ENCODE results near the gene TNNI3K. TPM values are rescaled to one million over a fixed set of nuclear protein-coding genes. Genes with fewer than 3 reads are reported as not detected.

The TNNI3K gene
- total RNA-seq, 1 experiment from 2014 or later: not detected

- intact Hi-C loops (cut with micrococcal nuclease; ENCODE audit: unreplicated experiment): no loop called here
- TF ChIP-seq, protein P1, sequence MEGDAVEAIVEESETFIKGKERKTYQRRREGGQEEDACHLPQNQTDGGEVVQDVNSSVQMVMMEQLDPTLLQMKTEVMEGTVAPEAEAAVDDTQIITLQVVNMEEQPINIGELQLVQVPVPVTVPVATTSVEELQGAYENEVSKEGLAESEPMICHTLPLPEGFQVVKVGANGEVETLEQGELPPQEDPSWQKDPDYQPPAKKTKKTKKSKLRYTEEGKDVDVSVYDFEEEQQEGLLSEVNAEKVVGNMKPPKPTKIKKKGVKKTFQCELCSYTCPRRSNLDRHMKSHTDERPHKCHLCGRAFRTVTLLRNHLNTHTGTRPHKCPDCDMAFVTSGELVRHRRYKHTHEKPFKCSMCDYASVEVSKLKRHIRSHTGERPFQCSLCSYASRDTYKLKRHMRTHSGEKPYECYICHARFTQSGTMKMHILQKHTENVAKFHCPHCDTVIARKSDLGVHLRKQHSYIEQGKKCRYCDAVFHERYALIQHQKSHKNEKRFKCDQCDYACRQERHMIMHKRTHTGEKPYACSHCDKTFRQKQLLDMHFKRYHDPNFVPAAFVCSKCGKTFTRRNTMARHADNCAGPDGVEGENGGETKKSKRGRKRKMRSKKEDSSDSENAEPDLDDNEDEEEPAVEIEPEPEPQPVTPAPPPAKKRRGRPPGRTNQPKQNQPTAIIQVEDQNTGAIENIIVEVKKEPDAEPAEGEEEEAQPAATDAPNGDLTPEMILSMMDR (conservative IDR thresholded peaks at IDR 0.05; ENCODE audit: low read depth, low read length): no peak
- TF ChIP-seq EZH2 (IDR thresholded peaks at IDR 0.05; ENCODE audit: borderline replicate concordance, low read depth, low read length, poor library complexity, severe bottlenecking): no peak
- no peaks in the 10 kb centered on the region for H3K36me3 ChIP-seq (ENCODE audit: insufficient read depth, low read length, poor library complexity, severe bottlenecking)
- H3K27me3 ChIP-seq (replicated peaks; ENCODE audit: insufficient read depth, low read depth, low read length, poor library complexity): peaks cover 12% of the 10 kb centered on the region
- ChIA-PET CTCF (no interaction called here), POLR2A (ENCODE audit: low non-redundant PET) (no interaction called here)
- DNase-seq (ENCODE audit: low spot score): no peak
- H3K4me3 ChIP-seq (ENCODE audit: low read depth, low read length, poor library complexity, severe bottlenecking): no peak overlapping the region
- no peak overlapping the region for H3K27ac ChIP-seq (ENCODE audit: low read depth, low read length, poor library complexity, severe bottlenecking)
- no TSS peak for BruUV-seq (replicated peaks)
- H3K9me3 ChIP-seq (ENCODE audit: low read depth, low read length, poor library complexity, severe bottlenecking): no peaks in the 10 kb centered on the region
- no peaks in the 10 kb centered on the region for H3K4me1 ChIP-seq (ENCODE audit: insufficient read depth, low read length, poor library complexity, severe bottlenecking)
These were observed 287.0 kb downstream of the TNNI3K start for GRCh38 chr1:74522148-74522547.

DNA sequence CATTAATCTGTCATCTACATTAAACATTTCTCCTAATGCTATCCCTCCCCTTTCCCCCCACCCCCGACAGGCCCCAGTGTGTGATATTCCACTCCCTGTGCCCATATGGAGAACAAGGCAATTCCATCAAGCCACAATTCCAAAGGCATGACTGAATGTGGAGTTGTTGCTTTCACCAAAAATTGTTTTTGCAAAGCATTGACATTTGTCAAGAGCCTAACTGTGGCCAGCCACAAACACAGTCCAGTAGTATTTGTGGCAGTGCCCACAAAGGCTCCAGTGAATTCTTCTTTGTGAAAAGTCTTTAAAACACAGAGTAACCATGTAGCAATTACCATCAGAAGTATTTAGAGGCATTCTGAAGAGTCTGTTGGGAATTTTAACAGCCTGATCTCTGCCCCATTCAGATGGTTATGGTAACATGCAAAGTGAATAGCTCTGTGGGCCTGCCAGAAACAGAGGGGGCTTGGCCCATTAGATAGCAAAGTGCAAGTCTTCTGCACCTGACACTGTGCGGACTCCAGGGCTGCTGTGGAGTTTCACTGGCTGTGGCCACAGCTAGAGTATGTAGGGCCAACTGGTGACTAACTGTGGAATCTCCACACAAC is 288.8 kb downstream of the TNNI3K start:
- Histone ChIP-seq H3K4me1 (ENCODE audit: insufficient read depth, low read length, poor library complexity, severe bottlenecking) (no peaks in the 10 kb centered on the region), H3K4me3 (ENCODE audit: low read depth, low read length, poor library complexity, severe bottlenecking) (no peak overlapping the region), H3K9me3 (ENCODE audit: low read depth, low read length, poor library complexity, severe bottlenecking) (no peaks in the 10 kb centered on the region), H3K27me3 (replicated peaks; ENCODE audit: insufficient read depth, low read depth, low read length, poor library complexity) (peaks cover 12% of the 10 kb centered on the region), H3K36me3 (ENCODE audit: insufficient read depth, low read length, poor library complexity, severe bottlenecking) (no peaks in the 10 kb centered on the region), H3K27ac (ENCODE audit: low read depth, low read length, poor library complexity, severe bottlenecking) (no peak overlapping the region)
- BruUV-seq (replicated peaks): no TSS peak
- ChIA-PET CTCF (no interaction called here), POLR2A (ENCODE audit: low non-redundant PET) (no interaction called here)
- DNase-seq (ENCODE audit: low spot score): no peak
- TF ChIP-seq, protein P1 (conservative IDR thresholded peaks at IDR 0.05; ENCODE audit: low read depth, low read length): no peak
- TF ChIP-seq EZH2 (IDR thresholded peaks at IDR 0.05; ENCODE audit: borderline replicate concordance, low read depth, low read length, poor library complexity, severe bottlenecking): no peak
- intact Hi-C loops (cut with micrococcal nuclease; ENCODE audit: unreplicated experiment): no loop called here

- TF ChIP-seq EZH2 (IDR thresholded peaks at IDR 0.05; ENCODE audit: borderline replicate concordance, low read depth, low read length, poor library complexity, severe bottlenecking): no peak
- TF ChIP-seq, protein P1 (conservative IDR thresholded peaks at IDR 0.05; ENCODE audit: low read depth, low read length): no peak
- H3K4me1 ChIP-seq (ENCODE audit: insufficient read depth, low read length, poor library complexity, severe bottlenecking): no peaks in the 10 kb centered on the region
- H3K27ac ChIP-seq (ENCODE audit: low read depth, low read length, poor library complexity, severe bottlenecking): no peak overlapping the region
- ChIA-PET CTCF (no interaction called here), POLR2A (ENCODE audit: low non-redundant PET) (no interaction called here)
- H3K4me3 ChIP-seq (ENCODE audit: low read depth, low read length, poor library complexity, severe bottlenecking): no peak overlapping the region
- intact Hi-C loops (cut with micrococcal nuclease; ENCODE audit: unreplicated experiment): no loop called here
- peaks cover 4% of the 10 kb centered on the region for H3K27me3 ChIP-seq (replicated peaks; ENCODE audit: insufficient read depth, low read depth, low read length, poor library complexity)
- DNase-seq (ENCODE audit: low spot score): no peak
- H3K9me3 ChIP-seq (ENCODE audit: low read depth, low read length, poor library complexity, severe bottlenecking): no peaks in the 10 kb centered on the region
- H3K36me3 ChIP-seq (ENCODE audit: insufficient read depth, low read length, poor library complexity, severe bottlenecking): no peaks in the 10 kb centered on the region
- no TSS peak for BruUV-seq (replicated peaks)
These were observed 291.5 kb downstream of the TNNI3K start for GRCh38 chr1:74526708-74527107.
